HEK293T (cell line): ENCODE results near the gene MCTS1.

Source experiments
- LEF1 ChIP-seq: fragments of 450-650 bp; IDR thresholded peaks from 2 replicates; pipeline ENCODE4 v1.6.1; 2017; ENCODE audit warnings: mild to moderate bottlenecking, borderline replicate concordance
- PKNOX1 ChIP-seq: fragments of 450-650 bp; IDR thresholded peaks from 2 replicates; pipeline ENCODE4 v1.6.1; 2016
- SP1 ChIP-seq: fragments of 450-650 bp; IDR thresholded peaks from 2 replicates; pipeline ENCODE4 v1.6.1; 2017

- TF ChIP-seq SP1 (no peak), LEF1 (no peak), PKNOX1 (no peak)
These were observed 41.4 kb upstream of the MCTS1 start for GRCh38 chrX:120562569-120562926.
